H1 (cell line): ENCODE results near the gene ST14.

Source experiments
- EP300 ChIP-seq, 2 experiments: IDR thresholded peaks; 1 replicate in 1 of 2; 2 replicates in 1 of 2; pipeline ENCODE4 v1.6.1; 2011 to 2012; ENCODE audit warnings: low read depth in 2 of 2, low read length in 2 of 2, mild to moderate bottlenecking in 2 of 2, borderline replicate concordance in 1 of 2, inconsistent platforms in 1 of 2, moderate library complexity in 1 of 2
- NRF1 ChIP-seq: IDR thresholded peaks from 2 replicates; pipeline ENCODE4 v1.6.1; 2011; ENCODE audit warnings: mild to moderate bottlenecking, low read depth, low read length, improper control_type of control experiment

- no peak for TF ChIP-seq EP300 (IDR thresholded peaks at IDR 0.05; ENCODE audit: borderline replicate concordance in 1 of 2, low read depth in 2 of 2, low read length in 2 of 2)
- TF ChIP-seq NRF1, result no peak
These were observed 27.4 kb upstream of the ST14 start for GRCh38 chr11:130131961-130132850.
